PC-3 (cell line): Measurements from ENCODE around the gene NEGR1. TPM values are rescaled to one million over a fixed set of nuclear protein-coding genes. Genes with fewer than 3 reads are reported as not detected.

Source experiments
- ATAC-seq: fragments of 200-7000 bp; cut with Tn5 transposase; 2 replicates; pipeline ENCODE4 v1.9.1; 2020; ENCODE audit warnings: mild to moderate bottlenecking, moderate library complexity
- BruUV-seq: library from RNA; stranded (reverse); fragments of 400-500 nt; replicated peaks from 2 replicates; lab custom pipeline; 2021; lab: Mats Ljungman, UMichigan
- CTCF ChIA-PET: fragments of 300-600 bp; sonication (Branson Sonifier 250); formaldehyde crosslinking; loops from one replicate; lab custom pipeline; 2022; ENCODE audit warnings: antibody characterized with exemption; lab: Charles Lee
- POLR2A ChIA-PET: fragments of 300-600 bp; sonication (Branson Sonifier 250); formaldehyde crosslinking; loops from one replicate; lab custom pipeline; 2022; ENCODE audit warnings: antibody characterized with exemption; ENCODE audit not compliant: unreplicated experiment; lab: Charles Lee
- DNase-seq: peaks from one replicate; pipeline ENCODE4 v3.0.0-alpha.2; 2015
- H2AFZ ChIP-seq: fragments of 300-600 bp; sonication (generic); 2 replicates; pipeline ENCODE4 v1.6.0; 2016; ENCODE audit warnings: antibody characterized with exemption, low read length
- H3F3A ChIP-seq: fragments of 300-600 bp; sonication (generic); one replicate; pipeline ENCODE4 v1.6.0; 2017; ENCODE audit warnings: antibody characterized with exemption, low read length, control low read depth, mild to moderate bottlenecking; ENCODE audit not compliant: unreplicated experiment
- H3K27ac ChIP-seq: fragments of 300-600 bp; sonication (generic); 2 replicates; pipeline ENCODE4 v1.5.1; 2016; ENCODE audit warnings: mild to moderate bottlenecking, low read length
- H3K27me3 ChIP-seq: fragments of 300-600 bp; sonication (generic); 2 replicates; pipeline ENCODE4 v1.6.1; 2016; ENCODE audit warnings: low read length, mixed read lengths
- H3K36me3 ChIP-seq: fragments of 300-600 bp; sonication (generic); 2 replicates; pipeline ENCODE4 v1.6.1; 2016; ENCODE audit warnings: low read depth, mixed run types, low read length, mixed read lengths
- H3K4me1 ChIP-seq: fragments of 300-600 bp; sonication (generic); 2 replicates; pipeline ENCODE4 v1.5.1; 2016; ENCODE audit warnings: low read length; ENCODE audit not compliant: insufficient read depth
- H3K4me2 ChIP-seq: fragments of 300-600 bp; sonication (generic); 2 replicates; pipeline ENCODE4 v1.6.0; 2016; ENCODE audit warnings: low read length
- H3K4me3 ChIP-seq: fragments of 300-600 bp; sonication (generic); 2 replicates; pipeline ENCODE4 v1.5.1; 2016; ENCODE audit warnings: mild to moderate bottlenecking, low read length, mixed read lengths
- H3K79me2 ChIP-seq: fragments of 300-600 bp; sonication (generic); 2 replicates; pipeline ENCODE4 v1.6.1; 2017; ENCODE audit warnings: low read length, mixed read lengths
- H3K9ac ChIP-seq: fragments of 300-600 bp; sonication (generic); 2 replicates; pipeline ENCODE4 v1.6.0; 2016; ENCODE audit warnings: mild to moderate bottlenecking, low read length
- H3K9me2 ChIP-seq: fragments of 300-600 bp; sonication (generic); replicated peaks from 2 replicates; pipeline ENCODE4 v1.6.1; 2016; ENCODE audit warnings: mixed run types, low read length, mixed read lengths
- H3K9me3 ChIP-seq: fragments of 300-600 bp; sonication (generic); 2 replicates; pipeline ENCODE4 v1.6.1; 2016; ENCODE audit warnings: low read length, mixed read lengths
- H4K20me1 ChIP-seq: fragments of 300-600 bp; sonication (generic); 2 replicates; pipeline ENCODE4 v1.6.1; 2016; ENCODE audit warnings: low read length, mixed read lengths
- EZH2 ChIP-seq: fragments of 300-600 bp; sonication (generic); IDR thresholded peaks from one replicate; pipeline ENCODE4 v1.6.1; 2017; ENCODE audit warnings: antibody characterized with exemption, mild to moderate bottlenecking, low read length; ENCODE audit not compliant: unreplicated experiment
- EZH2phosphoT487 ChIP-seq: fragments of 300-600 bp; sonication (generic); IDR thresholded peaks from 2 replicates; pipeline ENCODE4 v1.6.1; 2018; ENCODE audit warnings: mild to moderate bottlenecking, antibody characterized with exemption, low read length, borderline replicate concordance
- intact Hi-C: fragments of 100-400 bp; cut with micrococcal nuclease; formaldehyde crosslinking; loops from 2 replicates; pipeline ENCODE4 v1.9.0; 2023
- total RNA-seq: library from RNA; depleted of rRNA; stranded (reverse); fragments of >200 nt; gene quantifications from 2 replicates; pipeline ENCODE4 v1.2.3, GENCODE V29; 2014
- TF ChIP-seq, protein P1 (sequence below): fragments of 300-600 bp; sonication (generic); conservative IDR thresholded peaks from 2 replicates; pipeline ENCODE4 v1.5.1; 2017; ENCODE audit warnings: antibody characterized with exemption, low read depth, mild to moderate bottlenecking, low read length

Gene NEGR1
- total RNA-seq, 1 experiment from 2014 or later, result 3.4 TPM

DNA sequence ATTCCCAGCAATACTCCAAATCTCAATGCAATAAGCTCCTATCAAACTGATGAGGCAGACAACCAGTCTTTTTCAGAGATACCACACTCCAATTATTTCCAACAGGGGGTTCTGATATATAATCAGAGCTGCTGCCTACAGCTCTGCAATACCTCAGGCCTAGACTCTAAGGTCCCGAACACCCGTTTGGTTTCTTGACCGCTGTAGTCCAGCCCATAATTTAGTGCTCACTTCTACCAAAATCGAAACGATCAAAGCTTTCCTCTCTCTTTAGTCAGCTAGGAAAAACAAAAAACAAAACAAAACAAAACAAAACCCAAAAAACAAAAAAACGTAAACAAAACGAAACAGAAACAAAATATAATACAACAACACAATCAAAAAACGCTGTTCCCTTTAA is 453.0 kb downstream of the NEGR1 start:
- DNase-seq, result no peak
- intact Hi-C loops, result no loop called here
- H3K9ac ChIP-seq, result no peak overlapping the region
- TF ChIP-seq EZH2, result no peak
- TF ChIP-seq EZH2phosphoT487, result no peak
- TF ChIP-seq, protein P1, sequence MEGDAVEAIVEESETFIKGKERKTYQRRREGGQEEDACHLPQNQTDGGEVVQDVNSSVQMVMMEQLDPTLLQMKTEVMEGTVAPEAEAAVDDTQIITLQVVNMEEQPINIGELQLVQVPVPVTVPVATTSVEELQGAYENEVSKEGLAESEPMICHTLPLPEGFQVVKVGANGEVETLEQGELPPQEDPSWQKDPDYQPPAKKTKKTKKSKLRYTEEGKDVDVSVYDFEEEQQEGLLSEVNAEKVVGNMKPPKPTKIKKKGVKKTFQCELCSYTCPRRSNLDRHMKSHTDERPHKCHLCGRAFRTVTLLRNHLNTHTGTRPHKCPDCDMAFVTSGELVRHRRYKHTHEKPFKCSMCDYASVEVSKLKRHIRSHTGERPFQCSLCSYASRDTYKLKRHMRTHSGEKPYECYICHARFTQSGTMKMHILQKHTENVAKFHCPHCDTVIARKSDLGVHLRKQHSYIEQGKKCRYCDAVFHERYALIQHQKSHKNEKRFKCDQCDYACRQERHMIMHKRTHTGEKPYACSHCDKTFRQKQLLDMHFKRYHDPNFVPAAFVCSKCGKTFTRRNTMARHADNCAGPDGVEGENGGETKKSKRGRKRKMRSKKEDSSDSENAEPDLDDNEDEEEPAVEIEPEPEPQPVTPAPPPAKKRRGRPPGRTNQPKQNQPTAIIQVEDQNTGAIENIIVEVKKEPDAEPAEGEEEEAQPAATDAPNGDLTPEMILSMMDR, result no peak
- no peaks in the 10 kb centered on the region for H3K9me3 ChIP-seq
- H3K27me3 ChIP-seq, result no peaks in the 10 kb centered on the region
- no peak overlapping the region for H3K27ac ChIP-seq
- H3F3A ChIP-seq, result no peaks in the 10 kb centered on the region
- H3K36me3 ChIP-seq, result no peaks in the 10 kb centered on the region
- no peak overlapping the region for H2AFZ ChIP-seq
- no peak for ATAC-seq
- no peak overlapping the region for H3K4me3 ChIP-seq
- no peaks in the 10 kb centered on the region for H3K4me1 ChIP-seq
- no TSS peak for BruUV-seq
- H4K20me1 ChIP-seq, result no peaks in the 10 kb centered on the region
- H3K4me2 ChIP-seq, result no peak overlapping the region
- no peaks in the 10 kb centered on the region for H3K9me2 ChIP-seq
- ChIA-PET POLR2A (no interaction called here), CTCF (no interaction called here)
- H3K79me2 ChIP-seq, result no peaks in the 10 kb centered on the region

DNA sequence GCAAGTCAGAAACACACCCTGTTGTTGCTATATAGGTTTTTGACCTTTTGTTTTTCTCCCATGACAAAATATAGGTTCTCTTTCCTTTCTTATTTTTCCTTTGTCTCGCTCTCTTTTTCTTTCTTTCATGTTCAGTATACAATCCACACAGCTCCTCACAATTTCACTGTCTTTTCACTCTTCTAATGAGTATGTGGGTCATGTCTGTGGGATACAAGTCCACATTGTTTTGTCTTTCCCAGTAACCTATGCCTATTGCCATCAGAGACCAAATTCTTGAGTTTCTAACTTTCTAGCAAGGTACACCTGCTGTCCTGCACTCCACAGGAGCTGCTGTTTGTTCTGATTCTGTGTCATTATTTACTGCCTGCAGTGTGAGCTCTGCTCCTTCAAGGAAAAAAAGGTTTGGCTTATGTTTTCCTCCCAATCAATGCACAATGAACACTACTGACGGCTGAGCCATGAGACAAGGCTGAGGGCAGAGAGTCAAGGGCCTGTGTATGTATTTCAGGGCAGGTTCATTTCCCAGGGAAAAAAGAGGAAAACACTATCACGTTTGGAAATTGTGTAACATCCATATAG is 453.8 kb downstream of the NEGR1 start:
- intact Hi-C loops, result no loop called here
- H3K36me3 ChIP-seq, result no peaks in the 10 kb centered on the region
- H3K9me2 ChIP-seq, result no peaks in the 10 kb centered on the region
- no peaks in the 10 kb centered on the region for H3K4me1 ChIP-seq
- no TSS peak for BruUV-seq
- no peaks in the 10 kb centered on the region for H3K27me3 ChIP-seq
- no peak for ATAC-seq
- H3K9me3 ChIP-seq, result no peaks in the 10 kb centered on the region
- ChIA-PET POLR2A (no interaction called here), CTCF (no interaction called here)
- H3K79me2 ChIP-seq, result no peaks in the 10 kb centered on the region
- no peak for DNase-seq
- H2AFZ ChIP-seq, result no peak overlapping the region
- TF ChIP-seq EZH2 (no peak), EZH2phosphoT487 (no peak)
- TF ChIP-seq, protein P1, result no peak
- H4K20me1 ChIP-seq, result no peaks in the 10 kb centered on the region
- H3K4me3 ChIP-seq, result no peak overlapping the region
- H3F3A ChIP-seq, result no peaks in the 10 kb centered on the region
- H3K27ac ChIP-seq, result no peak overlapping the region
- H3K4me2 ChIP-seq, result no peak overlapping the region
- H3K9ac ChIP-seq, result no peak overlapping the region

DNA sequence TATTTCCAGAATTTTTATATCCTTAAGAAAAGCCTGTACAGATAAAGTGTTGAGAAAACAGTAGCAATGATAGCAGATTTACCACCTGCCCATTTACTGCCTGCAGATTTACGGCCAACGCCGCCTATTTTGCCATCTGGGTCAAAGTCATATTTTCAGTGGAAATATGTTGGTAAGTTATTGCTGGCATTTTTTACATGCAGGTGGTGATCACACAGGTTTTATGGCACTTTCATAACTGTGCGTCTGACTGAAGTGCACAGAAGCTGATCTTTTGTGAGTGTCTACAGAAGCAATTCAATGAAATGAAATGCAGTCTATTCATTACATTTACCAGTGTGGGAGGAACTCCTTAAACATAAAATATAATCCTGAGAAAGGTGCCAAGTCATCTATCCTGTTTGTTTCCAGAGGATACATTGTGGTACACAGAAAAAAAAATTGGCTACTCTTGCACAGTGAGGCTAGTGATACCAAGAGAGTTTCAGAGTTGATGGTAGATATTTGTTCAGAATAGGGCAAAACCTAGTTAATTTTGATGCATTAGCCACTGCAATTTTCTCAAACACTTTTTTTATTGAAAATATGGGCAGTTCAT is 458.5 kb downstream of the NEGR1 start:
- no peaks in the 10 kb centered on the region for H3K27me3 ChIP-seq
- H3K27ac ChIP-seq, result no peak overlapping the region
- intact Hi-C loops, result no loop called here
- H3K4me1 ChIP-seq, result no peaks in the 10 kb centered on the region
- ChIA-PET POLR2A (no interaction called here), CTCF (no interaction called here)
- H3K4me2 ChIP-seq, result no peak overlapping the region
- no peaks in the 10 kb centered on the region for H3F3A ChIP-seq
- TF ChIP-seq, protein P1, result no peak
- TF ChIP-seq EZH2 (no peak), EZH2phosphoT487 (no peak)
- H3K79me2 ChIP-seq, result no peaks in the 10 kb centered on the region
- ATAC-seq (no peak), DNase-seq (no peak)
- no peak overlapping the region for H3K9ac ChIP-seq
- H3K4me3 ChIP-seq, result no peak overlapping the region
- no peaks in the 10 kb centered on the region for H3K36me3 ChIP-seq
- no peak overlapping the region for H2AFZ ChIP-seq
- BruUV-seq, result no TSS peak
- no peaks in the 10 kb centered on the region for H3K9me3 ChIP-seq
- no peaks in the 10 kb centered on the region for H3K9me2 ChIP-seq
- no peaks in the 10 kb centered on the region for H4K20me1 ChIP-seq
